C4-2B (cell line): ENCODE measurements around the gene FCN1.

Experiments used
- H3K27ac ChIP-seq: fragments of 450-650 bp; 2 replicates; pipeline ENCODE4 v1.5.1; 2017
- CTCF ChIP-seq: fragments of 450-650 bp; conservative IDR thresholded peaks from 2 replicates; pipeline ENCODE4 v1.5.1; 2017; ENCODE audit warnings: mild to moderate bottlenecking
- ZFX ChIP-seq: fragments of 450-650 bp; IDR thresholded peaks from 2 replicates; pipeline ENCODE4 v1.6.1; 2017

Gene FCN1

DNA sequence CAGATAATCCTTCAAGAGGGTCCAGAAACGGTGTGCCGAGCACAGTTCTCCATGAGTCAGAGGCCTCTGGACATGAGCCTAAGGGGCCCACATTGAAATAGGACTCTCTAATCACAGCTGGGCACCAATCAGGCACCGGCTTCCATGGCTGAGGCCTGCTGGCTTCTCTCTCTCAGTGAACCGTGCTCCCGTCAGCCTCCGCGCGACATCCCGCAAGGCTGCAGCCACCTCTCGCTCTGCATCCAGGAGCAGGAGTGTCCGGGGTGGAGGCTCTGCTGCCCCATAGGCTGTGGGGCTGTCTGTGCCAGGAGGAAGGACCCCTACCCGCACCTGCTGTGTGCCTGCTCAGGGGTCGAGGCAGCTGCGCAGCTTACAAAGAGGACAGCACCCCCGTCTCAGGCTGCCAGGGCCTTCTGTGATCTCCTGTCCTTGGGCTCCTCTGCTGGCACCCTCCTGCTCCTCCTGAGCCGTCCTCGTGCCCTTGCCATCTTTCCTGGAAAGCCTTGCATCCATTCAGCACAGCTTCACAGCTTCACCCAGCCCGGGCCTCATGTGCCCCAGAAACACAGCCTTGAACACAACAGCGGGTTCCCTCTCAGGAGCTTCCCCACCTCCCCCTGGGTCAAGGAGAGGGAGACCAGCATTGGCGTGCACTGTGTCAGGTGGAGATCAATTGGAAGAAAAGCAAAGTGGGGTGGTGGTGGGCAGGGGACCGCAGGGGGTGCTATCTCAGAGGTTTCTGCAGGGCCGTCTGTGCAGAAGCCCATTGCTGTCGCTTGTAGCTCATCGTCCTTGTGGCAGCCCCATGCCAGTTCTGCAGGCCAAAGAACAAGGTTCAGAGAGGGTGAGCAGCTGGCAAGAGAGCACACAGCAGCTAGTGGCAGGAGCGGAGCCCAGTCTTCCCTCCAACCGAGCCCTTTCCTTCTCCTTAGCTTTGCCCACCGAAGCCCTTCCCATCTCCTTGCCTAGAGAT is 22.8 kb upstream of the FCN1 start:
- TF ChIP-seq CTCF = no peak
- no peak for TF ChIP-seq ZFX
- H3K27ac ChIP-seq = no peak overlapping the region

DNA sequence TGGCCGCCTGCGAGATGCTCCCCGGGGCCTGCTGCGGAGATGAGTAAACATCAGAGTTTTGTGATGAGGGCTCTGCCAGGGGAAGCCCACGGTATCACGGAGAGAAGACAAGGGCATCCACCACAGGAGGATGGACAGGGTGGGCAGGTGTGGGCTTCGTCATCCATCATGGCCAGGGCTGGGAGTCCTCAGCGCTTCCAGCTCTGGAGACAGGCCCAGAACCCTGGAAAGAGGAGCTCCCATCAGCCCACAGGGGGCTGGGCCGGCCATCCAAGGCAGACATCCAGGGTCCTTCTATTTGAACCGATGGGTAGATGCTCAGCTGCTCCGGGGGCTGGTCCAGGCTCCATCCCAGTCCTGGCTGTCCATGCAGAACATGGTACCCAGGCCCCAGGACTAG is 22.1 kb upstream of the FCN1 start:
- TF ChIP-seq ZFX (no peak), CTCF (no peak)
- no peak overlapping the region for H3K27ac ChIP-seq

DNA sequence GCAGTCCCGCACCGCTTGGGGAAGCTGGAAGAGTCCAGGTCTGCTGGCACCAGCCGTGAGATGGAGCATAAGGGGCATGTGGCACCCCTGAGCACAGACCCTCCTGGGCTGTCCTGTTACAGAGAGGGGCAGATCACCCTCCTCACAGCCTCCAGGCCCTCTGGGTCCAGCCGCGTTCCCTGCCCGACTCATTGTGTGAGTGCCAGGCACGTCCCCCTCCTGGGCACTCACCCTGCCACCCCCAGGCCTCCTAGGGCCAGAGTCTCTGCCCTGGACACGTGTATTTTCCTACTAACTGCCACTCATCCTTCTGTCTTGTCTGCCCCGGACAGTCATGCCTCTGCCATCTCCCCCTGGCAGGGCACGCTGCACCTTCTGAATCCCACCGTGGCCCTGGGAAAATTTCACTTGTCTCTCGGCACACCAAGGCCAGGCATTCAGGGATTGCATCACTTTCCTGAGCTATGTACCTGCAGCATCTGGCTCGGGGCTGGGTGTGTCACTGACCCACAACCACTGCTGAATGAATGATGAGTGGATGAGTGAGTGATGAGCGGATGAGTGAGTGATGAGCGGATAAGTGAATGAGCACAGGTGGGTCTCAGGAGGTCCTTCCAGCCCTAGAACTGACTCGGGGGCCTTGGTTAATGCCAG is 21.5 kb upstream of the FCN1 start:
- no peak overlapping the region for H3K27ac ChIP-seq
- no peak for TF ChIP-seq CTCF
- TF ChIP-seq ZFX = no peak

DNA sequence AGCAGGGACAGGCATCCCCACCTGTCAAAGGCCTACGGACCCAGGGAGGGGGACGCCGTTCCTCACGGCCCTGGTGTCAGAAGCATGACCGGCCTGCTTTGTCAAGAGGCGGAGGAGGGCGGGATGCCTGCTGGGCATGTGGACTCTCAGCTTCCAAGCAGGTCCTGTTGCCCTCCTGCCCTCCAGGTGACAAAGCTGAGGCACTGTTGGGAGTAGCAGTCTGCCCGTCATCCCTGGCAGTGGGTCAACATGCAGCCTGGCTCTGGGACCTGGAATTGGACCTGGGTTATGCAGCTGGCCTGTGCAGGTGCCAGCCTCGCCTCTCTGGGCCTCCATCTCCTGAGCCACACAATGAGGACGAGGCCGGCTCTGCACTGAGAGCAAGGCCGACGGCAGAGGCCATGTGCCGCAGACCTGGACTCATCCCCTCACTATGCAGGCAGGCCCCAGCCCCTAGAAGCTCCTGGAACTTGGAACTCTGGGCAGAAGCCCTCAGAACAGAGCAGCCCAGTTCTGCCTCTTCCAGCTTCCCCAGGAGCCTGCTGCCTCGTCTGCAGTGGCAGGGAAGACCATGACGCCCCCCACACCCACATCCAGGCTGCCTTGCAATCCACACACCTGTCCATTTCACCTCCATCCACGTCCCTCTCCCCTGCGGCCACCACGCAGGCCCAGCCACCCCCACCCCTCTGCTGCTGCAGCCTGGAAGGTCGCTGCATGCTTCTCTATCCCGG is 20.8 kb upstream of the FCN1 start:
- no peak overlapping the region for H3K27ac ChIP-seq
- no peak for TF ChIP-seq ZFX
- TF ChIP-seq CTCF = no peak

DNA sequence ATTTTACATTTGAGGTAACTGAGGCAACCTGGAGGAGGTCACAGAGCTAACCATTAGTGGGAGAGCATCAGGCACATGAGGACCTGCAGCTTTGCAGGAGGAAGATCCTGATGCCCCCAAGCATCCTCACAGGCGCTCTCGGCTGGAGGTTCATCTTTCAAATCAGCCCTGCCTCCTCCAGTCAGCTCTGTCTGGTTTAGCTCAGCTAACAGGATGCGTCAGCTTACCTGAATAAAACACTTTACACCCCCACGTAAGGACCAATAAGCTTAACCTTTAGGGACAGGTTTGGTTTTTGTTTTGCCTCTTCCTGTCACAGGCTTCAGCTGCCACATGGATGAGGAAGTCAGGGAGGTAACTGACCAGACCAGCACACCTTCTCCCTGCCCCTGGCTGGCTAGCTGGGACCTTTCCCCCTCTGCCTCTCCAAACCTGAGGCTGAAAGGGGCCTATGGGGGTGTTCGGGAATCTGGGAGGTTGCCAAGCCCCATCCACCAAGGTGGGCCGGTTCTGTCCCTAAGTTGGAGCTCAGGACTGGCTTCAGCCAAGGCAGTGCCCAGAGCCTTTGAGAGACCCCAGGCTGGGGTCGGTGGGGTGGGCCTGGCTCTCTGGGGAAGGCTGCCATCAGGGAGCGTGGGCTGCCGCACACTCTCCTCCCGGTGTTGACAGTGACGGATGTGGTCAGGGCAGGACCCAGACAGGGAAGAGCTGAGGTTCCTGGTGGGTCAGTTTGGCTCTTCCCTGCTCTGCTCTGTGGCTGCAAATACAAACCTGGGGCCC is 20.0 kb upstream of the FCN1 start:
- no peak for TF ChIP-seq CTCF
- TF ChIP-seq ZFX = no peak
- H3K27ac ChIP-seq = no peak overlapping the region

GRCh38 chr9:134937164-134937555 is 19.4 kb upstream of the FCN1 start:
- TF ChIP-seq ZFX (no peak), CTCF (no peak)
- H3K27ac ChIP-seq = no peak overlapping the region
